H9 (cell line): ENCODE measurements around the gene GTF2E1. TPM values are rescaled to one million over a fixed set of nuclear protein-coding genes. Genes with fewer than 3 reads are reported as not detected.

ENCODE experiments used
- DNase-seq: peaks from one replicate; pipeline ENCODE4 v3.0.0-alpha.2; 2017
- H2AFZ ChIP-seq: one replicate; pipeline ENCODE4 v1.6.1; 2013; ENCODE audit warnings: mild to moderate bottlenecking, low read length, control low read depth, moderate library complexity
- H2AK5ac ChIP-seq: 2 replicates; pipeline ENCODE4 v1.6.1; 2013; ENCODE audit warnings: low read length, control low read depth, mixed read lengths; ENCODE audit not compliant: insufficient read length
- H2BK120ac ChIP-seq: one replicate; pipeline ENCODE4 v1.6.1; 2013; ENCODE audit warnings: low read depth, mild to moderate bottlenecking, low read length, control low read depth, inconsistent platforms; ENCODE audit not compliant: poor library complexity, severe bottlenecking
- H2BK12ac ChIP-seq: 2 replicates; pipeline ENCODE4 v1.6.1; 2013; ENCODE audit warnings: low read length, control low read depth, mixed read lengths, low read depth; ENCODE audit not compliant: insufficient read length
- H2BK15ac ChIP-seq: 2 replicates; pipeline ENCODE4 v1.6.1; 2013; ENCODE audit warnings: low read depth, low read length, control low read depth
- H2BK20ac ChIP-seq: one replicate; pipeline ENCODE4 v1.6.1; 2013; ENCODE audit warnings: low read depth, mild to moderate bottlenecking, low read length, control low read depth, inconsistent platforms; ENCODE audit not compliant: poor library complexity, severe bottlenecking
- H2BK5ac ChIP-seq: 2 replicates; pipeline ENCODE4 v1.6.1; 2013; ENCODE audit warnings: low read length, control low read depth, mixed read lengths; ENCODE audit not compliant: insufficient read length
- H3K14ac ChIP-seq: 2 replicates; pipeline ENCODE4 v1.6.1; 2013; ENCODE audit warnings: low read length, control low read depth; ENCODE audit not compliant: insufficient read depth
- H3K18ac ChIP-seq: 2 replicates; pipeline ENCODE4 v1.6.1; 2013; ENCODE audit warnings: low read depth, mild to moderate bottlenecking, mixed read lengths, low read length, control low read depth; ENCODE audit not compliant: insufficient read length
- H3K23ac ChIP-seq: 2 replicates; pipeline ENCODE4 v1.6.1; 2013; ENCODE audit warnings: low read length, control low read depth, mixed read lengths, low read depth; ENCODE audit not compliant: insufficient read length
- H3K23me2 ChIP-seq: 2 replicates; pipeline ENCODE4 v1.6.1; 2013; ENCODE audit warnings: low read depth, mild to moderate bottlenecking, mixed read lengths, low read length, control low read depth; ENCODE audit not compliant: insufficient read length, poor library complexity, severe bottlenecking
- H3K27ac ChIP-seq: 2 replicates; pipeline ENCODE4 v1.5.1; 2013; ENCODE audit warnings: low read length, control low read depth, mixed read lengths, low read depth; ENCODE audit not compliant: insufficient read length
- H3K27me3 ChIP-seq: 2 replicates; pipeline ENCODE4 v1.6.1; 2013; ENCODE audit warnings: low read length, control low read depth, inconsistent platforms; ENCODE audit not compliant: insufficient read depth
- H3K4ac ChIP-seq: 2 replicates; pipeline ENCODE4 v1.6.1; 2013; ENCODE audit warnings: low read depth, mild to moderate bottlenecking, control low read depth, inconsistent platforms, low read length, moderate library complexity
- H3K4me1 ChIP-seq: 2 replicates; pipeline ENCODE4 v1.6.1; 2013; ENCODE audit warnings: low read length, control low read depth, inconsistent platforms; ENCODE audit not compliant: insufficient read depth
- H3K4me2 ChIP-seq: 2 replicates; pipeline ENCODE4 v1.6.1; 2013; ENCODE audit warnings: low read length, control low read depth, mixed read lengths; ENCODE audit not compliant: insufficient read length, insufficient read depth
- H3K56ac ChIP-seq: 2 replicates; pipeline ENCODE4 v1.6.1; 2013; ENCODE audit warnings: low read depth, mild to moderate bottlenecking, mixed read lengths, low read length, control low read depth; ENCODE audit not compliant: insufficient read length
- H3K79me1 ChIP-seq: 2 replicates; pipeline ENCODE4 v1.6.1; 2013; ENCODE audit warnings: low read depth, mild to moderate bottlenecking, moderate library complexity, low read length, control low read depth, inconsistent platforms; ENCODE audit not compliant: insufficient read depth, poor library complexity, severe bottlenecking
- H3K79me2 ChIP-seq: 2 replicates; pipeline ENCODE4 v1.6.1; 2013; ENCODE audit warnings: low read length, control low read depth, inconsistent platforms; ENCODE audit not compliant: insufficient read depth
- H3K9ac ChIP-seq: 2 replicates; pipeline ENCODE4 v1.6.1; 2013; ENCODE audit warnings: low read length, control low read depth, mixed read lengths; ENCODE audit not compliant: insufficient read length; ENCODE audit errors: extremely low read depth
- H3K9me3 ChIP-seq: one replicate; pipeline ENCODE4 v1.6.1; 2013; ENCODE audit warnings: low read depth, low read length, inconsistent platforms; ENCODE audit not compliant: control insufficient read depth
- H3T11ph ChIP-seq: one replicate; pipeline ENCODE4 v1.6.1; 2013; ENCODE audit warnings: mild to moderate bottlenecking, low read length, control low read depth, inconsistent platforms
- H4K20me1 ChIP-seq: one replicate; pipeline ENCODE4 v1.6.1; 2013; ENCODE audit not compliant: control insufficient read depth, insufficient read length, insufficient read depth
- H4K5ac ChIP-seq: 2 replicates; pipeline ENCODE4 v1.6.1; 2013; ENCODE audit warnings: low read depth, mild to moderate bottlenecking, mixed read lengths, low read length, control low read depth; ENCODE audit not compliant: insufficient read length
- H4K8ac ChIP-seq: replicated peaks from 2 replicates; pipeline ENCODE4 v1.6.1; 2013; ENCODE audit warnings: low read length, control low read depth, mixed read lengths, low read depth; ENCODE audit not compliant: insufficient read length
- H4K91ac ChIP-seq: 2 replicates; pipeline ENCODE4 v1.6.1; 2013; ENCODE audit warnings: low read depth, mild to moderate bottlenecking, moderate library complexity, mixed read lengths, low read length, control low read depth; ENCODE audit not compliant: insufficient read length
- H3K27ac Mint-ChIP-seq, 3 experiments: 2 replicates in 2 of 3; 3 replicates in 1 of 3; pipeline ENCODE4 v1.8.0; 2020 to 2021; ENCODE audit warnings: mixed read lengths in 3 of 3, mild to moderate bottlenecking in 1 of 3, moderate library complexity in 1 of 3
- H3K27me3 Mint-ChIP-seq: 2 replicates; pipeline ENCODE4 v1.8.0; 2021; ENCODE audit warnings: low read depth, mild to moderate bottlenecking, moderate library complexity, mixed read lengths
- H3K36me3 Mint-ChIP-seq, 3 experiments: 2 replicates in 2 of 3; 3 replicates in 1 of 3; pipeline ENCODE4 v1.8.0; 2020 to 2021; ENCODE audit warnings: low read depth in 3 of 3, mixed read lengths in 3 of 3; ENCODE audit not compliant: insufficient read depth in 1 of 3
- H3K4me1 Mint-ChIP-seq, 2 experiments: 2 replicates each; pipeline ENCODE4 v1.8.0; 2020; ENCODE audit warnings: mixed read lengths in 2 of 2
- H3K4me3 Mint-ChIP-seq, 2 experiments: 2 replicates in 1 of 2; 3 replicates in 1 of 2; pipeline ENCODE4 v1.8.0; 2020 to 2021; ENCODE audit warnings: mild to moderate bottlenecking in 2 of 2, mixed read lengths in 2 of 2, moderate library complexity in 1 of 2
- H3K9me3 Mint-ChIP-seq, 2 experiments: 2 replicates in 1 of 2; 3 replicates in 1 of 2; pipeline ENCODE4 v1.8.0; 2020; ENCODE audit warnings: mild to moderate bottlenecking in 2 of 2, mixed read lengths in 2 of 2, moderate library complexity in 1 of 2
- WGBS: extraction: QIAGEN DNeasy Blood & Tissue Kit; methylation state at CpG from one replicate; pipeline ENCODE4 v1.1.7; 2013; ENCODE audit warnings: missing lambda C conversion rate, low lambda C conversion rate, mixed read lengths; ENCODE audit not compliant: insufficient read length; ENCODE audit errors: extremely low coverage; 5-methylcytosine and 5-hydroxymethylcytosine counted together
- total RNA-seq: library from RNA; stranded (reverse); gene quantifications from 2 replicates; pipeline ENCODE4 v1.2.1, GENCODE V29; 2021
- TF ChIP-seq, protein P1 (sequence below): fragments of 200-600 bp; sonication (generic); conservative IDR thresholded peaks from 3 replicates; pipeline ENCODE4 v1.8.0; 2021; ENCODE audit warnings: antibody characterized with exemption, mild to moderate bottlenecking

Gene GTF2E1
- total RNA-seq, 1 experiment from 2014 or later = 88.8 TPM

DNA sequence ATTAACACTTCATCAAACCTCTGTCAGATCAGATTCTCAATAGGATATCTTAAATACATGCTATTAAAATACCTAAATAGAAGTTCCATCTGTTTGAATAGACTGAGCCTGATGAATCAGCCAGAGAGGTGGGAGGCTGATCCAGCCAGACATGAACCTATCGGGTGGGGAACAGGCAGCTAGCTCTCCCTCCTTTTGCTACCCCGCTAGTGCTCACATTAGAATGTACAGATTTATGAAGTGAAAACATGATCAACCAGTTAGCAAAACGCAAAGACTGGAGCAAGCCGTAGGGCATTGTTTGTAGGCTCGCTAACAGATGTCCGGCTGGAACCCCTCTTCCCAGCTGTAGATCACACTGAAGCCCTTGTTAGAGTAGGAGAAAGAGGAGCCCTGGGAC, 54.4 kb downstream of the GTF2E1 start:
- Histone ChIP-seq H3K9ac (no peak overlapping the region), H3K4me1 (peaks cover 9% of the 10 kb centered on the region), H3K9me3 (no peaks in the 10 kb centered on the region), H3K79me1 (no peaks in the 10 kb centered on the region), H3K18ac (no peak overlapping the region), H3K14ac (no peak overlapping the region), H2BK20ac (no peak overlapping the region), H3K23ac (no peak overlapping the region), H2BK12ac (no peak overlapping the region), H3K27me3 (no peaks in the 10 kb centered on the region), H3T11ph (no peak overlapping the region), H2AFZ (no peak overlapping the region), H3K27ac (no peak overlapping the region), H3K4me2 (no peak overlapping the region), H3K23me2 (no peaks in the 10 kb centered on the region), H4K5ac (no peak overlapping the region), H2AK5ac (no peak overlapping the region), H2BK5ac (no peak overlapping the region), H2BK120ac (no peak overlapping the region), H3K79me2 (no peaks in the 10 kb centered on the region), H3K4ac (no peak overlapping the region), H4K8ac (no peak overlapping the region), H3K56ac (no peak overlapping the region), H4K20me1 (no peaks in the 10 kb centered on the region), H2BK15ac (no peak overlapping the region), H4K91ac (no peak overlapping the region)
- TF ChIP-seq, protein P1, sequence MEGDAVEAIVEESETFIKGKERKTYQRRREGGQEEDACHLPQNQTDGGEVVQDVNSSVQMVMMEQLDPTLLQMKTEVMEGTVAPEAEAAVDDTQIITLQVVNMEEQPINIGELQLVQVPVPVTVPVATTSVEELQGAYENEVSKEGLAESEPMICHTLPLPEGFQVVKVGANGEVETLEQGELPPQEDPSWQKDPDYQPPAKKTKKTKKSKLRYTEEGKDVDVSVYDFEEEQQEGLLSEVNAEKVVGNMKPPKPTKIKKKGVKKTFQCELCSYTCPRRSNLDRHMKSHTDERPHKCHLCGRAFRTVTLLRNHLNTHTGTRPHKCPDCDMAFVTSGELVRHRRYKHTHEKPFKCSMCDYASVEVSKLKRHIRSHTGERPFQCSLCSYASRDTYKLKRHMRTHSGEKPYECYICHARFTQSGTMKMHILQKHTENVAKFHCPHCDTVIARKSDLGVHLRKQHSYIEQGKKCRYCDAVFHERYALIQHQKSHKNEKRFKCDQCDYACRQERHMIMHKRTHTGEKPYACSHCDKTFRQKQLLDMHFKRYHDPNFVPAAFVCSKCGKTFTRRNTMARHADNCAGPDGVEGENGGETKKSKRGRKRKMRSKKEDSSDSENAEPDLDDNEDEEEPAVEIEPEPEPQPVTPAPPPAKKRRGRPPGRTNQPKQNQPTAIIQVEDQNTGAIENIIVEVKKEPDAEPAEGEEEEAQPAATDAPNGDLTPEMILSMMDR = no peak
- DNase-seq = no peak
- Mint-ChIP-seq H3K27me3 (no peaks in the 10 kb centered on the region), H3K27ac (no peak overlapping the region), H3K36me3 (no peaks in the 10 kb centered on the region; a peak in 1 of 7 replicates), H3K9me3 (no peaks in the 10 kb centered on the region), H3K4me1 (peaks cover 38 to 53% of the 10 kb centered on the region in 2 experiments), H3K4me3 (no peak overlapping the region)
- no CpG with 5 or more reads among the region's 6 CpGs for WGBS
